HG03571 (cell line): ENCODE results near the gene DDX41.
A peak's percentile ranks its signal among the peaks of the same experiment; 100 is the strongest.

ENCODE experiments used
- ATAC-seq: cut with Tn5 transposase; IDR thresholded peaks from one replicate; pipeline ENCODE4 v1.9.1; 2021; ENCODE audit not compliant: unreplicated experiment

The DDX41 gene

GRCh38 chr5:177514541-177514940 lies 2.2 kb downstream of the DDX41 start:
- ATAC-seq = no peak

- ATAC-seq = no peak
Measured at GRCh38 chr5:177513500-177513899, 3.3 kb downstream of the DDX41 start.

GRCh38 chr5:177512736-177513380 lies 3.9 kb downstream of the DDX41 start:
- ATAC-seq = no peak

GRCh38 chr5:177511796-177512675 lies 4.7 kb downstream of the DDX41 start:
- ATAC-seq = no peak

DNA sequence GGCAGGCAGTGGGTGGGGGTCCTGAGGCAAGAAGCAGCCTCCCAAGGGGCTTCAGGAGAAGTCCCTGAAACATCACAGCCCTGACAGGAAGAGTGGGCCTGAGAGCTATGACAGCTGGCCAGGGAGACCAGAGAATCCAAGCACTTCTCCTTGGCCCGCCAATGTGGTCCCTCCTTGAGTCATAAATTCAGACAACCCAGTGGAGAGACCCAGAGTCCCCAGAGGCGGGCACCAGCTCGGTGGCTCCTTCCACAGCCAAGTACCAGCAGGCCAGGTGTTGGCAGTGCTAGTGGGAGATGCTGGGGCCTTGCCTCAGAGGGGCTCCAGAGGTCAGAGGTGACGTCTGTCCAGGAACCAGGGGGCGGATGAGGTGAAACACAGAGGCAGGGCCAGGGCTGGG lies 5.6 kb downstream of the DDX41 start:
- no peak for ATAC-seq

DNA sequence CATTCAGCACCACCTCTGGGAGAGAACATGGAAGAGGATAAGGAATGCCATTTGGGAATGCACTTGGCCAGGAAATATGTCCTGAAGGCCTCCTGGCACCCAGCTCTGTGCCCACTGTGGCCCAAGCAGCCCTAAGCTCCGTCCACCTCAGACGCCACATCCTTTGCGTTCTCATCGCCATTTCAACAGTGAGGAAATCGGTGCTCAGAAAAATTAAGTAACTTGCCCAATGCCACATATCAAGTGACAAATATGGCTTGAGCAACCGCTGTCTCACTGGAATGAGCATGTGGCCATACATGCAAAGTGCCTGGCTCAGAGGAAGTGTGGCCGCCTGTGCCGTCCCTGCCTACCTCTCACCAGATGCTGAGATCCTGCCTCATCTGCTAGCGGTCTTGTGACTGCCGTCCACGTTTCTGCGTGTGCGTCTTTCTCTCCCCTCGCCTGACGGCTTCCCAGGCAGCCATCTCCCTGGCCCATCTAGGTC lies 6.2 kb downstream of the DDX41 start:
- peak; percentile 29 for ATAC-seq

DNA sequence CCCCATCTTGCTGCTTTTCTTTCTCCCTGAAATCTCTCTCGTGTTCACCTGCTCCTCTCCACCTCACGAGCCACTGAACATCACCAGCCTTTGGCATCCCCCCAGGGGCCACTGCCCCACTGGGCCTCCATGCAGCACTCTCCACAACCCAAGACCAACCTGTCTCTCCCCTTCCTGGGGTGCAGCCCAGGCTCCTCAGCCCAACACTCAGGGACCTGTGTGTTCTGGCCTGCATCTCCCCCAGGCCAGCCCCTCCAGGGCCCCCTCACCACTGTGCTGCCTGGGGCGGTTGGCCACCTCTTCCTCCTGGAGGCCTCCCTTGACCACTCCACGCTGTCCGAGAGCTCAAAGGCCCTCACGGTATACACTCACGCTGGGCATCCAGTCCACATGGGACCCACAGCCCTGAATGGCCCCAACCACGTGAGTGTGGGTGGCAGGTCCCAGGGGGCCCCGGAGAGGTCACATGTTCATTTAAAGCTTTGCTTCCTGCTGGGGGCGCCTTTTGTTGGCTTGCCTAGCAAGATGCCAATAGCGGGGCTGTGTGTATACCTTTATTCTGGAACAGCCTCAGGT lies 6.7 kb downstream of the DDX41 start:
- ATAC-seq = peak; percentile 27

DNA sequence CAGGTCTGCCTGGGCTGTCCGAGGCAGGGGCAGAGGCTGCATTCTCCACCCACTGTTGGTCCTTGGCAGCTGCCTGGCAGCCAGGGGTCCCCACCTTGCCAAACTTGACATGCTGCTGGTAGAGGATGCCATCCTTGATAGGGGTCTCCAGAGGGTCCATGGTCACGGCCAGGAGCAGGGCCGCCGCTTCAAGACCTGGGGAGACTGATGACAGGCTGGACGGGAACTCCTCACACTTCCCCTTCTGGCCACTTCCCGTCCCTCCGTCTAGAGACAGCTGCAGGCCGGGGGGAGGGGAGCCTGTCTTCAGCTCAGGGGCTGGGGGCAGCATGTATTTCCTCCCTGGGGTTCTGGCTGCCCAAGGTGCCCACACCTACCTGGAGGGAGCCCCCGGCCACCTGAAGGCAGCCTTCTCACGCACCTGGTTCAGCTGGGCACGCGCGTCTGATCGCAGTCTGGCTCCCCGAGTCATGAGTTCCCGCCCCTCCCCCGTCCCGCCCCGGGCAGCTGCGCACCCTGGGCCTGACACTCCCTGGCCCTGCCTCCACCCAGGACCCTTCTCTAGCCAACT lies 7.3 kb downstream of the DDX41 start, which contains the start of gene DOK3:
TSS of gene DOK3 (minus strand) at position 446 of the 571 bp plus-strand sequence. CDS start at position 160, 286 bp downstream.
- no peak for ATAC-seq

- ATAC-seq = no peak
Measured at GRCh38 chr5:177508837-177509236, 7.9 kb downstream of the DDX41 start.

DNA sequence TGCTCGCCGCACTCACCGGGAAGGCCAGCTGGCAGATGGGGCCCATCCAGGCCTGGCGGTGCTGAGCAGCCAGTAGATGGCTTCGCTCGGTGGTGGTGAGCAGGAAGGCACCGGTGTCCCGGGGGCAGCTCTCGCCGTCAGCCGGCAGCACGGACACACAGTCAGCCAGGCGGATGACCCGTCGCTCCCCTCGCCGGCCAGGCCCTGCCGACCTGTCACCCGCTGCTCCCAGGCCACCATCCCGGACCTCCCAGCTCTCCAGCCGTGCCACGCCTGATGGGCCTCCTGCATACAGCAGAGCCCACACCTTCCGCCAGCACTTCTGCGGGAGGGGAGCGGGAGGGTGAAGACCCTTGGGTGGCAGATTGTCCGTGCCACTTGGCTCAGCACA lies 8.5 kb downstream of the DDX41 start:
- no peak for ATAC-seq

DNA sequence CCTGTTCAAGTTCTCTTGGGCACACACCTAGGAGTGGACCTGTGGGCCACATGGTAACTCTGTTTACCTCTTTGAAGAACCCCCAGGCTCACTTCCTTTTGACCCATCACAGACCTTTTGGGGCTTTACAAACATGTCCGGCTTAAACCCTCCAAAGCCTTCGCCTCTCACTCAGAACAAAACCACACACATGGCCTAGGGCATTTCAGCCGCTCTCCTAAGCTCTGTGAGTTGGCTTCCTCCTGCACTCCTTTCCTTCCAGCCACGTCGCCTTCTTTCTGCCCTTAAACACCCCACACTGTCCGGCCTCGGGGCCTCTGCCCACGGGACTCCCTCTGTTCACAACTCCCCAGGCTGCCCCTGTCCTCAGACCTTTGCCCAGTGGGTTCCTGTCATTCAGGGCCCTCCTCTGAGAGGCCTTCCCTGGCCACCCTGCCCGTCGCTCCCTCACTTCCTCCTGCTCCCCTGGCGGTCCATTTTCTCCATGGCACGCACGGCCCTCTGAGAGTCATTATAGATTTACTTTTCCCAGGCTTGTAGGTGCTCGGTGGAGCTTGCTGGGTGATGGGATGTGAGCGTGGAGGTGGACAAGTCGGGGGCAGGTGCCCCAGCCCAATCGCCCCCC lies 9.1 kb downstream of the DDX41 start:
- ATAC-seq = no peak

GRCh38 chr5:177507165-177507564 lies 9.6 kb downstream of the DDX41 start:
- no peak for ATAC-seq

GRCh38 chr5:177505075-177505474 lies 11.7 kb downstream of the DDX41 start:
- ATAC-seq = no peak

DNA sequence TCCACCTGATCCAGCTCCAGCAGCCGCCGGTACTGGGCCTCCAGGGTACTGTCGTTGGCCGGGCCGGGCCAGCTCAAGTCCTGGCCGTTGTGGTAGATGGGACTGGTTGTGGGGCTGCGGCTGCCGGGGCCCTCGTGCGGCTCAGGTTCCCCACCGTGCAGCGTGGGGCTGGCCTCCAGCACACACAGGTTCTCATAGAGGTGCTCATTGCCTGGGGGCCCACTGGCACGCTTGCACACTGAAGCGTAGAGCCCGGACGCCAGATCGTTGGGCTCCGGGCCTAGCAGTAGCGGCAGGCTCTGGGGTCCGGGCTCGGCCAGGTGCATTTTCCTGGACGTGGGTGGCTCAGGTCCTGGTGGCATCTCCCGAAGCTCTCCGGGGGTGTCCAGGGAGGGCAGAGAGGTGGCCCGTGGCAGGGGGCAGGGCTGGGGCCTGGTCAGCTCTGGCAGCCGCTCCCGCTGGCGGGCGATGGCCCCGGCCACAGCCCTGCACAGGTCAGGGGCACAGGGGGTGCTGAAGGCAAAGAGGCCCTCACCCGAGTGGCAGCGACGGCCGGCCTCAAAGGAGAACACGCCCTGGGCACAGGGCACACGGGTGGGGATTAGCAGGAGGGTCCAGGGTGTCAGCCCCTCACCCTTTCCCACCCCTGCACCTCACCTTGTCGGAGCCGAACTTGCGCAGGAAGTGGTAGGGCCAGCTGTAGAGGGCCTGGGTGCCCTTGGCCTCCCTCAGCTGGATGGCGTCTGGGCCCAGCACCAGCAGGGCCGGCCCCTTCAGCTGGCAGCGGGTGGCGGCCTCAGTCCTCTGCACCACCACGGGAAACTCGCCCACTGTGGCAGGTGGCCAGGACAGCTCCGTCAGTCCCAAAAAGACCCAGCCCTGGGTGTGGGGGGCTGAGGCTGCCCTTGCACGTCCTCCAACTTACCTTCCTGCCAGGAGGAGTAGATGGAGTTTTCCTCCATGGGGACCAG lies 12.4 kb downstream of the DDX41 start:
- ATAC-seq = no peak

DNA sequence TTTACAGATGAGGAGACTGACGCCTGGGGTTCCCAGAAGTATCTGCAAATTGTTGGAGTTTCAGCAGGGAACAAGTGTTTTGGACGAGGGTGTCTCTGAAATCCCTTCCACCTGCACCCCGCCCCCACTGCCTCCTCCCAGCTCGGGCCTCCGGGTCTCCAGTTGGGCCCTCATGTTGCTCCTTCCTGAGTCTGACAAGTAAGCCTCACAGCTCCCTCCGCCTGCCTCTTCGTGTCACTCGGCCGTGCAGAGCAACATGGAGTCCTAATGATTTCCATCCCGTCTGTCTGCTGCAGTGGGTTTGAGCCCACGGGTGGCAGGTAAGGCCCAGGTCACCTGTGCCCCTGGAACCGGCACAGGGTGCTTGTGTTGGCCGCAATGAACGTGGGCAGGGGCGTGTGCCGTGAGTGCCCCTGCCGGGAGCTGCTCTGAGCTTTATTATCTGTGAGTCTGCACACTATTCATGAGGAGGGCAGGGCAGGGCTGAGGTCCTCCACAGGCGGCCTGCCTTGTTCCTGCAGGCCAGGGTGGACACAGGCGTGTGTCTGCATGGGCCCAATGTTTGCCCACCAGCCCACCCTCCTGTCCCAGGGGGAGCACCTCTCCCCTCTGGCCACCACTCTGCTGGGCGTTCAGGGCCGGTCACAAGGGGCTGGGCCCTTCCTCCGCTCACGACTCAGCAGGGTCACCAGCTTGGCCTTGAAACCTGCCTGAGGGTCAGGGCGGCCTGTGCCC lies 13.2 kb downstream of the DDX41 start:
- no peak for ATAC-seq

- no peak for ATAC-seq
Measured at GRCh38 chr5:177502886-177503285, 13.9 kb downstream of the DDX41 start.

DNA sequence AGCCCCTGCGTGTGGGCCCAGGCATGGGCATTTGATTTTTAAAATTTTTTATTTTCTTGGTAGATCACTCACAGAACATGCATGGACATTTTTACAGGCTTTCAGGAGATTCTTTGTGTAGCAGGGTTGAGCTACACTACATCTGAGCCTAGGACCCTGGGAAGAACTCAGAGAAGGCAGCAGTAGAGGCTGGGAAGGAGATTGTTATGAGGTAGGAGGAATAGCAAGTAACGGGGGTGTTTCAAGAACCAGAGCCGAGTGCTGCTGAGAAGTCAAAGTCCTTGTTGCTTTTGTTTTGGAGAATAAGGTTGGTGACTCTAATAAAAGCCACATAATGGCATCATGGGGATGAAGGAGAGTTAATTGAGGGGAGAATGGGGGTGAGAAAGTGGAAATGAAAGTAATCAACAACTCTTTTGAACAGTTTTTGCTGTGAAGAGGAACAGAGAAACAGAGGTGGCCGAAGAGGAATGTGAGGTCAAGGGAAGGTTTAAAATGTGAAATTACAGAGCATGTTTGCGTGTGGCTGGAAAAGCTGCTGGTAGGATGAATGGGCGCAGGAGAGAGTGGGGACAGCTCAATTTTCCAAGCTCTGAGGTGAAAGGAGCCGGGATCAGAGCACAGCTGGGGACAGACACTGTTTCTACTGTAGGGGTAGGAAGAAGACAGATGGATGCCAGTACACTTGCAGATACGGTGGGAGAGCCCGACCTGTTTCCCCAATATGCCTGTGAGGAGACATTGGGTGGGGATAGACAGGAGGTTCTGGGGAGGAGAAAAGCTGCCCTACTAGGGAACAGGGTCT lies 14.7 kb downstream of the DDX41 start:
- ATAC-seq = no peak
